AG10803 (cell line): ENCODE results near the gene IL1RL1.

Source experiments
- DNase-seq: peaks from one replicate; pipeline ENCODE4 v3.0.0; 2010; ENCODE audit warnings: low read depth
- H3K4me3 ChIP-seq: 2 replicates; pipeline ENCODE4 v1.5.1; 2011; ENCODE audit warnings: mild to moderate bottlenecking, low read length, control low read depth
- CTCF ChIP-seq: conservative IDR thresholded peaks from 2 replicates; pipeline ENCODE4 v1.5.1; 2011; ENCODE audit warnings: mild to moderate bottlenecking, low read length, control low read depth, inconsistent platforms

IL1RL1 gene

DNA sequence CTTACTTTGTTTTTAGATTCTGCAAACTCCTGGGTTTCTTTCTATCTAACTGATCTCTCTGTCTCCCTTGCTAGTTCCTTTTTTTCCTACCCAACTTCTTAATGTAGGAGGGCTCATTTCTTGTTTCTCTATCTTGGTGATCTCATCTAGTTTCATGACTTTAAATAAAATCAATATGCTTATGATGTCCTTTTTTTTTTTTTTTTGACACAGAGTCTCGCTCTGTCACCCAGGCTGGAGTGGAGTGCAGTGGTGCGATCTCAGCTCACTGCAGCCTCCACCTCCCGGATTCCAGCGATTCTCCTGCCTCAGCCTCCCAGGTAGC, 42.2 kb upstream of the IL1RL1 start:
- DNase-seq, result no peak
- H3K4me3 ChIP-seq, result no peak overlapping the region
- TF ChIP-seq CTCF, result no peak

DNA sequence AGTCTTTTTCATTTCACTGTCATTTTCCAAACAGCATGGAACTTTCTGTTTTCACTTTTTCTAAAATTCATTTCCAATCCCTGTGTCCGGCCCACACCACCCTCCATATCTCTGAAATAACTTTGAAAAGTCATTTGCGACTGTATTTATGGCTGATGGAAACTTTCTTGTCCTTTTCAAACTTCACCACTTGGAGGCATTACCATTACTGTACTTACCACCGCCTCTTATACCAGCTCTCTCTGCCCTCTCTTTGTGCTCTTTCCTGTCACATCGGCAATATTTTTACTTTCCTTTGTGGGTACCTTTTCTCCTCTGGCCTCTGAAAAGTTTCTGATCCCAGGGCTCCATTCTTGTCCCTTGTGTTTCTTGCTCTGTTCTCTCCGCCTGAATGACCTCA, 39.5 kb upstream of the IL1RL1 start:
- no peak overlapping the region for H3K4me3 ChIP-seq
- DNase-seq, result no peak
- TF ChIP-seq CTCF, result no peak

DNA sequence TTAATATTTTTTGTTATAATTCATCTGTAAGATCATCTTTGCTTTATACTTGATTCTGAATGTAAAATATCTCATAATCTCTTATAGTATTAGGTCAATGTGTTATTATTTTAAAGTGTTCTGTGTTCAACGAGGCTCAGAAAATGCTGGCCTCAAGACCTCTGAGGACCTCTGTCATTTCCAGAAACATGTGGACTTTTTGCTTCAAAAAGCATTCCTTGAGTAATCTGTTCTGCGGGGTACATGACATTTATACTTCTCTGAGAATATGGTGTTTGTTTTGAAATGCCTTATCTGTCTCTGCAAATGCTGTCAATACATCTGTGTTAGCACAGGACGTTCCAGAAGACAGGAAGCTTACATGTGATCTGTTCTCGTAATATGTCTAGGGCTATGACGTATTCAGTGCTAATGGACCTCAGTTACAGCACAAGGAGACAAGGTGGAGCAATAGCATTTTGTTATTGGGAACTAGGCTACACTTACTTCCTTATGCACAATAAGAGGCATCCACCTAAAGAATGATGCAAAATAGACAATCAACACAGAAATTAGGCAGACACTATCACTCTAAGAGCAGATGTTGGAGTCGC, 37.6 kb upstream of the IL1RL1 start:
- TF ChIP-seq CTCF, result no peak
- no peak overlapping the region for H3K4me3 ChIP-seq
- peak; percentile 17 for DNase-seq

- no peak for TF ChIP-seq CTCF
- no peak overlapping the region for H3K4me3 ChIP-seq
- DNase-seq, result no peak
Observed at GRCh38 chr2:102276549-102277201, 34.7 kb upstream of the IL1RL1 start.

- TF ChIP-seq CTCF, result no peak
- DNase-seq, result no peak
- H3K4me3 ChIP-seq, result no peak overlapping the region
Observed at GRCh38 chr2:102277202-102277700, 34.1 kb upstream of the IL1RL1 start.

GRCh38 chr2:102278720-102279390, 32.5 kb upstream of the IL1RL1 start:
- no peak overlapping the region for H3K4me3 ChIP-seq
- no peak for TF ChIP-seq CTCF
- DNase-seq, result no peak

DNA sequence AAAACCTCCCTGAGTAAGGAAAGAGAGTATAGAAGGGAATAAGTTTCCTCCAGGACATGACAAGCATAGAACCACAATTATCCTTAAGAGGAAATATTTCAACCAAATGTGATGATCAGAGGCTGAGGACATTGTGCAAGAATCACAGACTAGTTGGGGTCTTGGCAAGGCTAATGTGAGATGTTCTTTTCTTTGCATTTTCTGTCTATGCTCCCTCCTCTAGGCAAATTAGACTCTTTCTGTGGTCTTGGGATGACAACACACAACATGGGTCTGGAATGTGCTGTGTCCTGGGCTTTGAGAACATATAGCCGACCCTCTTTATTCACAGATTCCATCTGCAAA, 32.0 kb upstream of the IL1RL1 start:
- TF ChIP-seq CTCF, result no peak
- H3K4me3 ChIP-seq, result no peak overlapping the region

More for the DNA sequence above, 32.0 kb upstream of the IL1RL1 start:
- no peak for DNase-seq
